Measurements from ENCODE around the gene ESF1. TPM values are rescaled to one million over a fixed set of nuclear protein-coding genes. Genes with fewer than 3 reads are reported as not detected.
A peak's percentile ranks its signal among the peaks of the same experiment; 100 is the strongest.

ESF1 gene
- total and polyA plus RNA-seq, 11 donors = 8.9 to 19.0 (median 14.0) TPM

- Histone ChIP-seq H3K36me3 (peaks cover 0 to 98% (median 94%) of the 10 kb centered on the region in 9 donors), H3K27ac (peak overlapping the region in 11 of 12 donors; percentile 30 to 80 (median 69)), H3K27me3 (no peaks in the 10 kb centered on the region), H3K9me3 (no peaks in the 10 kb centered on the region), H3K4me1 (peaks cover 0 to 44% (median 23%) of the 10 kb centered on the region in 12 donors), H3K4me3 (no peak overlapping the region)
- DNase-seq (no peak), ATAC-seq (peak; percentile 84 to 91 (median 90))
- intact Hi-C loops (cut with DNase I) = no loop called here
- TF ChIP-seq POLR2A (IDR thresholded peaks at IDR 0.05) = no peak
- TF ChIP-seq, protein P1, sequence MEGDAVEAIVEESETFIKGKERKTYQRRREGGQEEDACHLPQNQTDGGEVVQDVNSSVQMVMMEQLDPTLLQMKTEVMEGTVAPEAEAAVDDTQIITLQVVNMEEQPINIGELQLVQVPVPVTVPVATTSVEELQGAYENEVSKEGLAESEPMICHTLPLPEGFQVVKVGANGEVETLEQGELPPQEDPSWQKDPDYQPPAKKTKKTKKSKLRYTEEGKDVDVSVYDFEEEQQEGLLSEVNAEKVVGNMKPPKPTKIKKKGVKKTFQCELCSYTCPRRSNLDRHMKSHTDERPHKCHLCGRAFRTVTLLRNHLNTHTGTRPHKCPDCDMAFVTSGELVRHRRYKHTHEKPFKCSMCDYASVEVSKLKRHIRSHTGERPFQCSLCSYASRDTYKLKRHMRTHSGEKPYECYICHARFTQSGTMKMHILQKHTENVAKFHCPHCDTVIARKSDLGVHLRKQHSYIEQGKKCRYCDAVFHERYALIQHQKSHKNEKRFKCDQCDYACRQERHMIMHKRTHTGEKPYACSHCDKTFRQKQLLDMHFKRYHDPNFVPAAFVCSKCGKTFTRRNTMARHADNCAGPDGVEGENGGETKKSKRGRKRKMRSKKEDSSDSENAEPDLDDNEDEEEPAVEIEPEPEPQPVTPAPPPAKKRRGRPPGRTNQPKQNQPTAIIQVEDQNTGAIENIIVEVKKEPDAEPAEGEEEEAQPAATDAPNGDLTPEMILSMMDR (IDR thresholded peaks at IDR 0.05) = no peak
- 44 to 61% (median 53%) methylated on average over 2 of the region's 2 CpGs for WGBS, 4 donors
Observed at GRCh38 chr20:13791540-13792459, 7.1 kb upstream of the ESF1 start.

GRCh38 chr20:13790708-13791107 lies 6.0 kb upstream of the ESF1 start:
- intact Hi-C loops (cut with DNase I) = no loop called here
- Histone ChIP-seq H3K36me3 (peaks cover 0 to 87% (median 83%) of the 10 kb centered on the region in 9 donors), H3K27me3 (no peaks in the 10 kb centered on the region), H3K4me3 (no peak overlapping the region), H3K9me3 (no peaks in the 10 kb centered on the region), H3K27ac (peak overlapping the region in 7 of 12 donors; percentile 56 to 80 (median 70)), H3K4me1 (peaks cover 0 to 55% (median 33%) of the 10 kb centered on the region in 12 donors)
- WGBS, 4 donors = 73 to 86% (median 84%) methylated on average over 2 of the region's 2 CpGs
- DNase-seq = no peak
- ATAC-seq = no peak
- TF ChIP-seq, protein P1 (IDR thresholded peaks at IDR 0.05) = no peak
- TF ChIP-seq POLR2A (IDR thresholded peaks at IDR 0.05) = no peak

- H3K4me1 ChIP-seq = peaks cover 0 to 66% (median 46%) of the 10 kb centered on the region in 12 donors
- ATAC-seq = no peak
- TF ChIP-seq, protein P1 (IDR thresholded peaks at IDR 0.05) = peak in 9 of 12 donors; percentile 11 to 56 (median 37)
- TF ChIP-seq POLR2A (IDR thresholded peaks at IDR 0.05) = no peak
- DNase-seq = peak in 1 of 5 donors; percentile 33
- 2 to 13% (median 6%) methylated on average over 1 of the region's 1 CpG for WGBS, 4 donors
- H3K36me3 ChIP-seq = peaks cover 0 to 63% (median 59%) of the 10 kb centered on the region in 9 donors
- H3K4me3 ChIP-seq = no peak overlapping the region
- H3K9me3 ChIP-seq = no peaks in the 10 kb centered on the region
- H3K27ac ChIP-seq = no peak overlapping the region
- H3K27me3 ChIP-seq = no peaks in the 10 kb centered on the region
- intact Hi-C loops (cut with DNase I) = loop anchor here in 2 of 10 donors (10.0 kb wide), 1 partner anchor 154 kb away; the partner anchor contains the start of gene TASP1 (in 2 of the 2)
Observed at GRCh38 chr20:13788167-13788834, 3.6 kb upstream of the ESF1 start.
